Fibroblast of gingiva (primary cell): Measurements from ENCODE around the gene CPXM1.
"Not testable (repeated sequence)": the region's sequence is repeated elsewhere in the genome, so short reads cannot be mapped to it uniquely, and the experiment has no call there.

ENCODE experiments used
- DNase-seq: peaks from one replicate; pipeline ENCODE4 v3.0.0-alpha.2; 2011; ENCODE audit warnings: low read depth

The CPXM1 gene

GRCh38 chr20:2800521-2801285, at the start of gene CPXM1:
TSS of gene CPXM1 (minus strand) at chr20:2800627. CDS start at chr20:2800572, 55 bp downstream.
- no peak for DNase-seq

GRCh38 chr20:2849529-2849928, 49.1 kb upstream of the CPXM1 start:
- no peak for DNase-seq

GRCh38 chr20:2847802-2848201, 47.4 kb upstream of the CPXM1 start:
- DNase-seq = no peak

- DNase-seq = no peak
Observed at GRCh38 chr20:2846698-2847097, 46.3 kb upstream of the CPXM1 start.

- DNase-seq = no peak
Observed at GRCh38 chr20:2845607-2846006, 45.2 kb upstream of the CPXM1 start.

GRCh38 chr20:2840967-2841531, 40.6 kb upstream of the CPXM1 start:
- peak; percentile 75 for DNase-seq

- peak; percentile 85 for DNase-seq
Observed at GRCh38 chr20:2840138-2840966, 39.9 kb upstream of the CPXM1 start, which contains the start of the genes PCED1A and VPS16. TSS of gene PCED1A (minus strand) at chr20:2840655. CDS start at chr20:2839912, 743 bp downstream. TSS of gene VPS16 (plus strand) at chr20:2840745. CDS start at chr20:2840775, 30 bp downstream.

- no peak for DNase-seq
Observed at GRCh38 chr20:2839732-2840137, 39.3 kb upstream of the CPXM1 start.

- no peak for DNase-seq
Observed at GRCh38 chr20:2838847-2839671, 38.6 kb upstream of the CPXM1 start.

GRCh38 chr20:2838170-2838797, 37.9 kb upstream of the CPXM1 start:
- no peak for DNase-seq

- DNase-seq = no peak
Observed at GRCh38 chr20:2837221-2837960, 37.0 kb upstream of the CPXM1 start.

- DNase-seq = no peak
Observed at GRCh38 chr20:2836035-2836434, 35.6 kb upstream of the CPXM1 start.

- DNase-seq = no peak
Observed at GRCh38 chr20:2835331-2835796, 34.9 kb upstream of the CPXM1 start.

- no peak for DNase-seq
Observed at GRCh38 chr20:2834401-2835110, 34.1 kb upstream of the CPXM1 start.

- no peak for DNase-seq
Observed at GRCh38 chr20:2833761-2834160, 33.3 kb upstream of the CPXM1 start.

- DNase-seq = not testable (repeated sequence)
Observed at GRCh38 chr20:2831206-2831605, 30.8 kb upstream of the CPXM1 start.

GRCh38 chr20:2829376-2829775, 28.9 kb upstream of the CPXM1 start:
- DNase-seq = no peak

GRCh38 chr20:2826655-2827054, 26.2 kb upstream of the CPXM1 start:
- no peak for DNase-seq

GRCh38 chr20:2825761-2826160, 25.3 kb upstream of the CPXM1 start:
- no peak for DNase-seq

GRCh38 chr20:2822073-2822472, 21.6 kb upstream of the CPXM1 start:
- no peak for DNase-seq
